ENCODE results near the gene SERHL2.
A peak's percentile ranks its signal among the peaks of the same experiment; 100 is the strongest.

The SERHL2 gene

GRCh38 chr22:42553475-42554361, at the start of gene SERHL2:
SERHL2 (plus strand) TSS chr22:42553956; CDS start chr22:42554021, 65 bp downstream.
- TF ChIP-seq CTCF (IDR thresholded peaks at IDR 0.05) = no peak

- no peak for TF ChIP-seq CTCF (IDR thresholded peaks at IDR 0.05)
Measured at GRCh38 chr22:42509548-42509947, 44.2 kb upstream of the SERHL2 start.

- no peak for TF ChIP-seq CTCF (IDR thresholded peaks at IDR 0.05)
Measured at GRCh38 chr22:42511401-42511891, 42.3 kb upstream of the SERHL2 start.

- 0 out of 2 replicates have a peak, but pooled peaks have one; percentile 17 for TF ChIP-seq CTCF (IDR thresholded peaks at IDR 0.05)
Measured at GRCh38 chr22:42512273-42512990, 41.3 kb upstream of the SERHL2 start.

- no peak for TF ChIP-seq CTCF (IDR thresholded peaks at IDR 0.05)
Measured at GRCh38 chr22:42515896-42516295, 37.9 kb upstream of the SERHL2 start.

GRCh38 chr22:42519525-42520401, 34.0 kb upstream of the SERHL2 start, which contains the start of gene RRP7A:
RRP7A (minus strand) TSS chr22:42519796; CDS start chr22:42519786, 10 bp downstream.
- no peak for TF ChIP-seq CTCF (IDR thresholded peaks at IDR 0.05)

GRCh38 chr22:42521228-42521546, 32.6 kb upstream of the SERHL2 start:
- TF ChIP-seq CTCF (IDR thresholded peaks at IDR 0.05) = no peak
